Activated naive CD4-positive, alpha-beta T cell treated with anti-CD3 and anti-CD28 coated beads, Interleukin-2, amount 10 ng/mL, durations not matched to agents 7 days and 5 days (primary cell): ENCODE data around the gene EXOSC1.
"Not testable (repeated sequence)": the region's sequence is repeated elsewhere in the genome, so short reads cannot be mapped to it uniquely, and the experiment has no call there.

Experiments
- CTCF ChIA-PET: fragments of 350-600 bp; sonication (Branson Sonifier 250); formaldehyde crosslinking; loops from one replicate; lab custom pipeline; 2021; ENCODE audit warnings: antibody characterized with exemption; lab: Charles Lee
- DNase-seq: peaks from one replicate; pipeline ENCODE4 v3.0.0-alpha.2; 2020
- H3K27ac Mint-ChIP-seq: one replicate; pipeline ENCODE4 v1.8.0; 2021; ENCODE audit warnings: mild to moderate bottlenecking, moderate library complexity, mixed read lengths
- H3K27me3 Mint-ChIP-seq: one replicate; pipeline ENCODE4 v1.8.0; 2021; ENCODE audit warnings: mild to moderate bottlenecking, mixed read lengths
- H3K36me3 Mint-ChIP-seq: one replicate; pipeline ENCODE4 v1.8.0; 2021; ENCODE audit warnings: mixed read lengths
- H3K4me1 Mint-ChIP-seq: one replicate; pipeline ENCODE4 v1.8.0; 2021; ENCODE audit warnings: mixed read lengths
- H3K4me3 Mint-ChIP-seq: one replicate; pipeline ENCODE4 v1.8.0; 2021; ENCODE audit warnings: mild to moderate bottlenecking, moderate library complexity, mixed read lengths
- H3K9me3 Mint-ChIP-seq: one replicate; pipeline ENCODE4 v1.8.0; 2021; ENCODE audit warnings: mixed read lengths

The EXOSC1 gene

DNA sequence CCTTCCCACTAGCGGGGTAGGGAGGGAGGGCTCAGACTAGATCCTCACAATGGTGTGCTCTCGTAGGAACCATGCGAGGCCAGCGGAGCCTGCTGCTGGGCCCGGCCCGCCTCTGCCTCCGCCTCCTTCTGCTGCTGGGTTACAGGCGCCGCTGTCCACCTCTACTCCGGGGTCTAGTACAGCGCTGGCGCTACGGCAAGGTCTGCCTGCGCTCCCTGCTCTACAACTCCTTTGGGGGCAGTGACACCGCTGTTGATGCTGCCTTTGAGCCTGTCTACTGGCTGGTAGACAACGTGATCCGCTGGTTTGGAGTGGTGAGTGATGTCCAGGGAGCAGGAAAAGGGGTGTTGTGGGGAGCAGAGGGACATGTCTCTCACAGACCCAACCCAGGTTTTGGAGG lies 5.8 kb upstream of the EXOSC1 start:
- Mint-ChIP-seq H3K4me3 (no peak overlapping the region), H3K27me3 (no peaks in the 10 kb centered on the region), H3K27ac (no peak overlapping the region), H3K9me3 (no peaks in the 10 kb centered on the region), H3K4me1 (peaks cover 42% of the 10 kb centered on the region), H3K36me3 (peaks cover 29% of the 10 kb centered on the region)
- no peak for DNase-seq
- CTCF ChIA-PET, result interaction anchor here (1.6 kb wide), 1 partner anchor 10 kb away, joined by 4 read pairs; no protein-coding TSS in a partner anchor

DNA sequence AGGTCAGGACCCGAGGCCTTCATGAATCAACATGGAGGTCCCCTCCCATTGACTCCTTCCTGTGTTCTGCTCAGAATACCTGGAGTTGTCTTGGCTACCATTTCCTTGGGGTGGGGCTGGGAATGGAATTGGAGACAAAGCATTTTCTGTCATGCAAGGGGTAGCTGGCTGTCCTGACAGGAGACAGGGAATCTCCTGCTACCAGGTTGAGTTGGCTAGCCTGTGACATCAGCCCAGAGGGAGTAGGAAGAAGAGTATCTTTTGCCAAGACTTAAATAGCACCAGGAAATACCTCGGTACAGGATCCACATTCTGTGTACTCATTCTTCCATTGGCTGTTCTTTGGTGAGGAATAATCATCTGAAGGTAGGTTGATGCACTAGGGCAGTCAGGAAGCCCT lies 5.0 kb upstream of the EXOSC1 start:
- no peak overlapping the region for H3K4me3 Mint-ChIP-seq
- CTCF ChIA-PET, result interaction anchor here (1.1 kb wide), 1 partner anchor 13 kb away, joined by 3 read pairs; no protein-coding TSS in a partner anchor
- H3K27ac Mint-ChIP-seq, result no peak overlapping the region
- DNase-seq, result no peak
- H3K9me3 Mint-ChIP-seq, result no peaks in the 10 kb centered on the region
- H3K27me3 Mint-ChIP-seq, result no peaks in the 10 kb centered on the region
- peaks cover 24% of the 10 kb centered on the region for H3K36me3 Mint-ChIP-seq
- H3K4me1 Mint-ChIP-seq, result peaks cover 48% of the 10 kb centered on the region

DNA sequence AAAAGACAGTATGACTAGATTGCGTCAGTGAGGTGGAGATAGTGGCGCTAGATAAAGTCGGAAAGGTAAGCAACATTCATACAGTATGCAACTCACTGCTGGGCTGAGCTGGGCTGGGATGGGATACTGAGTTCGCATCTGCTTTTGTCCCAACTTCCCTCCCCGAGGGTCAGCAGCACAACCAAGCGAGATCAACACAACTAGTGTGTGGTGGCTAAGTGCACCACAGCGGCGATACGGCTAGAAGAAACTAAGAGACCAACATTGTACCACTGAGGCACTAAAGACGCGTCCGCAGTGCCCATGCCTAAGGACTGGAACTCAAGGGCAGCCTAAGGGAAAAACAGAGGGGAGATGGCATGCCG lies 467 bp downstream of the EXOSC1 start:
- Mint-ChIP-seq H3K4me3 (peak overlapping the region; percentile 88), H3K9me3 (no peaks in the 10 kb centered on the region), H3K27me3 (no peaks in the 10 kb centered on the region), H3K4me1 (peaks cover 55% of the 10 kb centered on the region), H3K27ac (peak overlapping the region; percentile 90), H3K36me3 (peaks cover 21% of the 10 kb centered on the region)
- DNase-seq, result no peak
- CTCF ChIA-PET, result interaction anchor here (0.6 to 5.1 kb wide), 4 partner anchors 9 to 117 kb away, joined by 3 to 27 read pairs (median 3); no protein-coding TSS in a partner anchor

- H3K27ac Mint-ChIP-seq, result no peak overlapping the region
- H3K9me3 Mint-ChIP-seq, result no peaks in the 10 kb centered on the region
- H3K4me1 Mint-ChIP-seq, result peaks cover 52% of the 10 kb centered on the region
- no peak for DNase-seq
- H3K27me3 Mint-ChIP-seq, result no peaks in the 10 kb centered on the region
- peak overlapping the region; percentile 88 for H3K4me3 Mint-ChIP-seq
- CTCF ChIA-PET, result interaction anchor here (0.6 to 5.1 kb wide), 6 partner anchors 9 to 243 kb away, joined by 3 to 27 read pairs (median 3); partner anchors contain the start of genes AVPI1 and RRP12
- peaks cover 24% of the 10 kb centered on the region for H3K36me3 Mint-ChIP-seq
Measured at GRCh38 chr10:97444212-97444611, 1.6 kb downstream of the EXOSC1 start.

DNA sequence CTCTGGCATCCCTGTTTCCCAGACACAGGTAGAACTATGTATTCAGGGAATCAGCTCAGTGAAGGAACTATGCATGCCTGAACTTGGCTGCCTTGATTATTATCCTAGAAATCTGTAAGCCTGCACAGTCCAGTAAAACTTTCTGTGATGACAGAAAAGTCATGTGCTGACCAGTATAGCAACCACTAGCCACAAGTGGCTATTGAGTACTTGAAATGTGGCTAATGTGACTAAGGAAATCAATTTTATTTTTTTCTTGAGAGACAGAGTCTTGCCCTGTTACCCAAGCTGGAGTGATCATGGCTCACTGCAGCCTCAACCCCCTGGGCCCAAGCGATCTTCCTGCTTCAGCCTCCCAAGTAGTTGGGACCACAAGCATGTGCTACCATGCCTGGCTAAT lies 3.5 kb downstream of the EXOSC1 start:
- CTCF ChIA-PET, result interaction anchor here (0.9 to 5.1 kb wide), 3 partner anchors 14 to 34 kb away, joined by 3 to 27 read pairs (median 9); no protein-coding TSS in a partner anchor
- Mint-ChIP-seq H3K4me3 (no peak overlapping the region), H3K27me3 (no peaks in the 10 kb centered on the region), H3K36me3 (peaks cover 30% of the 10 kb centered on the region), H3K9me3 (no peaks in the 10 kb centered on the region), H3K27ac (no peak overlapping the region), H3K4me1 (peaks cover 37% of the 10 kb centered on the region)
- DNase-seq, result no peak

DNA sequence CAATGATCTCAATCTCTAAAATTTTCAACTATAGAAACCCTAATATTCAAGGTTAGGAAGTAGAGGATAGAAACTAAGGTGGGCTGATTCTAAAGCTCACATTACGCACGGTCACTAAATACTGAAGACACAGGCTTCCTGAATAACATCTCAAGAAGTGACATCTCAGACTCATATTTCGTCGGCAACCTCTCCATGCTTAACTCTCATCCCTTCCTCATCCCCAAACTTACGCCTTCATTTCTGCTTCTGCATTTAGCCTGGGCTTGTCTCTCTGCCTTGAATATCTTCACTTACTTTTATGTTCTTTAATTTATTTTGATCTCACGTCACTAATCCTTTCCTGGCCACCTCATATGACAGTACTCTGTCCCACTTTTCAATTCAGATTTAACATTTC lies 10.6 kb downstream of the EXOSC1 start:
- DNase-seq, result no peak
- peaks cover 53% of the 10 kb centered on the region for H3K36me3 Mint-ChIP-seq
- peaks cover 4% of the 10 kb centered on the region for H3K4me1 Mint-ChIP-seq
- no peak overlapping the region for H3K27ac Mint-ChIP-seq
- no peaks in the 10 kb centered on the region for H3K9me3 Mint-ChIP-seq
- CTCF ChIA-PET, result interaction anchor here (2.9 kb wide), 1 partner anchor 27 kb away, joined by 19 read pairs; no protein-coding TSS in a partner anchor
- no peaks in the 10 kb centered on the region for H3K27me3 Mint-ChIP-seq
- no peak overlapping the region for H3K4me3 Mint-ChIP-seq

GRCh38 chr10:97434557-97434956 lies 11.2 kb downstream of the EXOSC1 start:
- Mint-ChIP-seq H3K4me3 (no peak overlapping the region), H3K9me3 (no peaks in the 10 kb centered on the region), H3K27me3 (no peaks in the 10 kb centered on the region), H3K27ac (no peak overlapping the region), H3K36me3 (peaks cover 55% of the 10 kb centered on the region), H3K4me1 (peaks cover 8% of the 10 kb centered on the region)
- CTCF ChIA-PET, result interaction anchor here (2.9 kb wide), 1 partner anchor 27 kb away, joined by 19 read pairs; no protein-coding TSS in a partner anchor
- no peak for DNase-seq

GRCh38 chr10:97434055-97434454 lies 11.8 kb downstream of the EXOSC1 start:
- peaks cover 13% of the 10 kb centered on the region for H3K4me1 Mint-ChIP-seq
- CTCF ChIA-PET, result interaction anchor here (0.9 to 2.9 kb wide), 2 partner anchors 15 to 26 kb away, joined by 4 to 19 read pairs; no protein-coding TSS in a partner anchor

GRCh38 chr10:97428572-97428981 lies 17.2 kb downstream of the EXOSC1 start:
- Mint-ChIP-seq H3K27me3 (peaks cover 3% of the 10 kb centered on the region), H3K36me3 (peaks cover 55% of the 10 kb centered on the region), H3K9me3 (no peaks in the 10 kb centered on the region), H3K27ac (peak overlapping the region; percentile 78), H3K4me1 (peaks cover 40% of the 10 kb centered on the region), H3K4me3 (peak overlapping the region; percentile 80)
- CTCF ChIA-PET, result interaction anchor here (0.6 to 3.7 kb wide), 6 partner anchors 8 to 195 kb away, joined by 3 to 24 read pairs (median 5); no protein-coding TSS in a partner anchor
- peak; percentile 46 for DNase-seq

More at GRCh38 chr10:97434055-97434454, 11.8 kb downstream of the EXOSC1 start:
- H3K36me3 Mint-ChIP-seq, result peaks cover 56% of the 10 kb centered on the region
- no peaks in the 10 kb centered on the region for H3K27me3 Mint-ChIP-seq
- no peaks in the 10 kb centered on the region for H3K9me3 Mint-ChIP-seq
- H3K27ac Mint-ChIP-seq, result no peak overlapping the region
- H3K4me3 Mint-ChIP-seq, result no peak overlapping the region
- no peak for DNase-seq

- Mint-ChIP-seq H3K27ac (peak overlapping the region; percentile 94), H3K4me1 (peaks cover 49% of the 10 kb centered on the region), H3K36me3 (peaks cover 53% of the 10 kb centered on the region), H3K4me3 (peak overlapping the region; percentile 88), H3K27me3 (peaks cover 3% of the 10 kb centered on the region), H3K9me3 (no peaks in the 10 kb centered on the region)
- CTCF ChIA-PET, result interaction anchor here (1.0 to 3.7 kb wide), 8 partner anchors 9 to 36 kb away, joined by 3 to 24 read pairs (median 4); partner anchors contain the start of gene RRP12
- no peak for DNase-seq
Measured at GRCh38 chr10:97427571-97428179, 18.1 kb downstream of the EXOSC1 start.

DNA sequence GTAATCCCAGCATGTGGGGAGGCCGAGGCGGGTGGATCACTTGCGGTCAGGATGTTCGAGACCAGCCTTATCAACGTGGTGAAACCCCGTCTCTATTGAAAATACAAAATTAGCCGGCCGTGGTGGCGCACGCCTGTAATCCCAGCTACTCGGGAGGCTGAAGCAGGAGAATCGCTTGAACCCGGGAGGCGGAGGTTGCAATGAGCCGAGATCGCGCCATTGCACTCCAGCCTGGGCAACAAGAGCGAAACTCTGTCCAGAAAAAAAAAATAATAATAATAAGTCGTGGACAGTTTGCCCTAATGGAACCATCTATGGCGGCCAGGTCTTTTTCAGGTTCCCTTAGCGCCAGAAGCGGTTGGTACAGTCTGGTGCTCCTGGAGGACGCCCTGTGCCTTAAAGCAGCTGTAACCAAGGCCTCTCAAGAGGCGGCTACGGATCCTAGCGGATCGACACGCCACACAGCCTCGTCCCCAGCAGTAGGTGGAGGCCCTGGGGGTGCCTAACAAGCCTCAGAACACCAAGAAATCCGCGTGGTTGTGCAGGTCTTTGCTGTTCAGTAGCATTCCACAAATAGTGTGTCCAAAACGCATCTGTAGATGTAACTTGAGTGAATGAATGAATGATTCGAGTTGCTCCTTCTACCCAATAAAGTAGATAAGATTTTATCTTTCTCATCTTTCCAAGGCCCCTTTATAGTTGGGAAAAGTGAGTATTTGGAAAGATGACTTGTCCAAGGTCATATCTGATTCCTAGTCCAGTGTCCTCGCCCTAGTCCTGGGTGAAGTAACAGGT lies 18.8 kb downstream of the EXOSC1 start:
- H3K4me1 Mint-ChIP-seq, result peaks cover 49% of the 10 kb centered on the region
- peak overlapping the region; percentile 94 for H3K27ac Mint-ChIP-seq
- peak overlapping the region; percentile 88 for H3K4me3 Mint-ChIP-seq
- no peaks in the 10 kb centered on the region for H3K9me3 Mint-ChIP-seq
- H3K27me3 Mint-ChIP-seq, result peaks cover 3% of the 10 kb centered on the region
- H3K36me3 Mint-ChIP-seq, result peaks cover 50% of the 10 kb centered on the region
- DNase-seq, result no peak
- CTCF ChIA-PET, result interaction anchor here (1.0 to 3.7 kb wide), 7 partner anchors 9 to 37 kb away, joined by 3 to 24 read pairs (median 5); partner anchors contain the start of gene RRP12

DNA sequence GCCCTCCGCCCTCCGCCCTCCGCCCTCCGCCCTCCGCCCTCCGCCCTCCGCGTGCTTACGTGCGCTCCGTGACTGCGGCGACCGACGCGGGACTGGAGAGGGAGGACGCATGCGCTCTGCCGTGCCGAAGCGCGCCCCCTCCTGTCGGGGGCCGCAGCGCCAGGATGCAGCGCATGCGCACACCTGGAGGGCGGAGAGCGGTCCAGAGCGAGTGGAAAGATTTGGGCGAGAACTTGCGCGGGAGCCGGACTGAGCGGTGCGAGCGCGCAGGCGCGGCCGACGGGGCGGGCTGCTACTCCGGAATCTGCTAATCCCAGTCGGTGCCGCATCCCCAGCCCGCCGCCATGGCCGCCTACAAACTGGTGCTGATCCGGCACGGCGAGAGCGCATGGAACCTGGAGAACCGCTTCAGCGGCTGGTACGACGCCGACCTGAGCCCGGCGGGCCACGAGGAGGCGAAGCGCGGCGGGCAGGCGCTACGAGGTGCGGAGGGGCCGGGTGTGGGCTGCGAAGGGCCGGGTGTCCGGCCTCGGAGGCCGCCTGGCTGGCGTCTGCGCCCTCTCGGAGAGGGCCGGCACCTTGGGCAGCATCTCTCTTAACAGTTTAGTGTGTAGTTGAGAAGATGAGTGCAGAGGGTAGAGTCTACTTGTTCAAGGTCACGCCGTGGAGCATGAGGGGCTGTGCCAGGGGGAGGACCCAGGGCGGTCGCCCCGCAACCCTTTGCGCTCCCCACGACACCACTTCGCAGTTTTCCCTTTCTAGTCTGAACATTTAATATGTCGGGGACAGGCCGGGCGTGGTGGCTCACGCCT lies 19.6 kb downstream of the EXOSC1 start, which contains the start of gene PGAM1:
Gene PGAM1 (plus strand): TSS at position 228 of the 812 bp plus-strand sequence. CDS start 117 bp downstream, at position 345.
- peaks cover 54% of the 10 kb centered on the region for H3K4me1 Mint-ChIP-seq
- CTCF ChIA-PET, result interaction anchor here (3.7 kb wide), 1 partner anchor 17 kb away, joined by 24 read pairs; no protein-coding TSS in a partner anchor
- H3K9me3 Mint-ChIP-seq, result no peaks in the 10 kb centered on the region
- peaks cover 3% of the 10 kb centered on the region for H3K27me3 Mint-ChIP-seq
- H3K4me3 Mint-ChIP-seq, result peak within 1 kb of the TSS; percentile 88
- H3K36me3 Mint-ChIP-seq, result peaks cover 43% of the 10 kb centered on the region
- DNase-seq, result peak; percentile 95
- H3K27ac Mint-ChIP-seq, result peak within 1 kb of the TSS; percentile 94

GRCh38 chr10:97423757-97424098 lies 22.1 kb downstream of the EXOSC1 start:
- DNase-seq, H3K9me3 Mint-ChIP-seq, H3K27me3 Mint-ChIP-seq, H3K4me3 Mint-ChIP-seq: not testable (repeated sequence)
- CTCF ChIA-PET, result interaction anchor here (1.3 to 6.6 kb wide), 3 partner anchors 10 to 22 kb away, joined by 4 to 60 read pairs (median 22); partner anchors contain the start of gene RRP12
- Mint-ChIP-seq H3K27ac (peak overlapping the region; percentile 96), H3K36me3 (peaks cover 25% of the 10 kb centered on the region), H3K4me1 (peaks cover 55% of the 10 kb centered on the region)
